Measurements from ENCODE around the gene ZGPAT.

DNA sequence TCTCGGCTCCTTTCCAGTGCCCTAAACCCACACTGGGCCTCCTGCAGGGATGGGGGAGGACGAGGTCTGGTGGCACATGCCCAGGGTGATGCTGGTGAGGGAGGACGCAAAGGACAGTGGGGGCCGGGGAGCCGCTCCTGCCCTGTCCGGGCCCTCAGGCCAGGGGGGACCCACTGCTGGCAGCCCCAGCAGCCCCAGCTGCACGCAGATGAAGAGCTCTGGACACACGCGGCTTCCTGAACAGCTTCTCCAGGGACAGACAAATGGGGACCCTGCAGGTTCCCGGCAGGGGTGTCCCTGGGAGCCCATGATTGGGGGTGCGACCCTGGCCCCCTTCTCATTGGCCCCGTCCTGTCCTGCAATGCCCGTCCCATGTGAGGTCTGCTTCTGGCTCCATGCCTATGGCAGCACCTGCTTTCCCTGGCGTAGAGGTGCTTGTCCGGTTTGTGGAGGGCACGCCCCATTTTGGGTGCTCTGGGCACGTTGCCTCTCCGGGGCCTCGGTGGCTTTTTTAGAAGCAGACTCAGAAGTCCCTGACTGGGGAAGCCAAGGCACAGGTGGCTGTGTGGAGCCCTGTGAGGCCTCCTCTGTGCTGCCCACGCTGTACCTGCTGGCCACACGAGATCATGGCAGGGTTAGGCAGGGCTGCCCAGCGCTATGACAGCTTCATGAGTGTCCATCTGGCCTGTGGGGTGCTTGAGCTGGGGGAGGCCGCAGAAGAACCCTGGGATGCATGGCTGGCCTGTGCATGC is 26.8 kb upstream of the ZGPAT start:
- no peak for TF ChIP-seq POLR2A (IDR thresholded peaks at IDR 0.05)
- TF ChIP-seq, protein P1, sequence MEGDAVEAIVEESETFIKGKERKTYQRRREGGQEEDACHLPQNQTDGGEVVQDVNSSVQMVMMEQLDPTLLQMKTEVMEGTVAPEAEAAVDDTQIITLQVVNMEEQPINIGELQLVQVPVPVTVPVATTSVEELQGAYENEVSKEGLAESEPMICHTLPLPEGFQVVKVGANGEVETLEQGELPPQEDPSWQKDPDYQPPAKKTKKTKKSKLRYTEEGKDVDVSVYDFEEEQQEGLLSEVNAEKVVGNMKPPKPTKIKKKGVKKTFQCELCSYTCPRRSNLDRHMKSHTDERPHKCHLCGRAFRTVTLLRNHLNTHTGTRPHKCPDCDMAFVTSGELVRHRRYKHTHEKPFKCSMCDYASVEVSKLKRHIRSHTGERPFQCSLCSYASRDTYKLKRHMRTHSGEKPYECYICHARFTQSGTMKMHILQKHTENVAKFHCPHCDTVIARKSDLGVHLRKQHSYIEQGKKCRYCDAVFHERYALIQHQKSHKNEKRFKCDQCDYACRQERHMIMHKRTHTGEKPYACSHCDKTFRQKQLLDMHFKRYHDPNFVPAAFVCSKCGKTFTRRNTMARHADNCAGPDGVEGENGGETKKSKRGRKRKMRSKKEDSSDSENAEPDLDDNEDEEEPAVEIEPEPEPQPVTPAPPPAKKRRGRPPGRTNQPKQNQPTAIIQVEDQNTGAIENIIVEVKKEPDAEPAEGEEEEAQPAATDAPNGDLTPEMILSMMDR (IDR thresholded peaks at IDR 0.05 in 4 of 5, conservative IDR thresholded peaks at IDR 0.05 in 1 of 5): no peak
